Measurements from ENCODE around the gene TRAPPC14.
A peak's percentile ranks its signal among the peaks of the same experiment; 100 is the strongest.
"Not testable (repeated sequence)": the region's sequence is repeated elsewhere in the genome, so short reads cannot be mapped to it uniquely, and the experiment has no call there.

The TRAPPC14 gene

DNA sequence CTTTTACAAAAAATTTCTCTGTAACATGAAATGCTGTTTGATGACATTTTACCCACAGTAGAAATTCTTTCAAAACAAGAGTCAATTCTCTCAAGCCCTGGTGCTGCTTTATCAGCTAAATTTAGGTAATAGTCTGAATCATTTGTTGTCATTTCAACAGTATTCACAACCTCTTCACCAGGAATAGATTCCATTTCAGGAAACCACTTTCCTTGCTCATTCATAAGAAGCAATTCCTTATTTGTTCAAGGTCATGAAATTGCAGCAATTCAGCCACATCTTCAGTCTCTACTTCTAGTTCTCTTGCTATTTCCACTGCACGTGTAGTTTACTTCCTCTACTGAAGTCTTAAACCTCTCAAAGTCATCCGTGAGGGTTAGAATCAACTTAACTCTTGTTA is 33.3 kb upstream of the TRAPPC14 start:
- H3K4me3 ChIP-seq (ENCODE audit: low read depth, low read length), result no peak overlapping the region
- TF ChIP-seq, protein P1, sequence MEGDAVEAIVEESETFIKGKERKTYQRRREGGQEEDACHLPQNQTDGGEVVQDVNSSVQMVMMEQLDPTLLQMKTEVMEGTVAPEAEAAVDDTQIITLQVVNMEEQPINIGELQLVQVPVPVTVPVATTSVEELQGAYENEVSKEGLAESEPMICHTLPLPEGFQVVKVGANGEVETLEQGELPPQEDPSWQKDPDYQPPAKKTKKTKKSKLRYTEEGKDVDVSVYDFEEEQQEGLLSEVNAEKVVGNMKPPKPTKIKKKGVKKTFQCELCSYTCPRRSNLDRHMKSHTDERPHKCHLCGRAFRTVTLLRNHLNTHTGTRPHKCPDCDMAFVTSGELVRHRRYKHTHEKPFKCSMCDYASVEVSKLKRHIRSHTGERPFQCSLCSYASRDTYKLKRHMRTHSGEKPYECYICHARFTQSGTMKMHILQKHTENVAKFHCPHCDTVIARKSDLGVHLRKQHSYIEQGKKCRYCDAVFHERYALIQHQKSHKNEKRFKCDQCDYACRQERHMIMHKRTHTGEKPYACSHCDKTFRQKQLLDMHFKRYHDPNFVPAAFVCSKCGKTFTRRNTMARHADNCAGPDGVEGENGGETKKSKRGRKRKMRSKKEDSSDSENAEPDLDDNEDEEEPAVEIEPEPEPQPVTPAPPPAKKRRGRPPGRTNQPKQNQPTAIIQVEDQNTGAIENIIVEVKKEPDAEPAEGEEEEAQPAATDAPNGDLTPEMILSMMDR (IDR thresholded peaks at IDR 0.05; ENCODE audit: low read depth, low read length, missing control alignments), result no peak
- DNase-seq (ENCODE audit: low read depth), result no peak

DNA sequence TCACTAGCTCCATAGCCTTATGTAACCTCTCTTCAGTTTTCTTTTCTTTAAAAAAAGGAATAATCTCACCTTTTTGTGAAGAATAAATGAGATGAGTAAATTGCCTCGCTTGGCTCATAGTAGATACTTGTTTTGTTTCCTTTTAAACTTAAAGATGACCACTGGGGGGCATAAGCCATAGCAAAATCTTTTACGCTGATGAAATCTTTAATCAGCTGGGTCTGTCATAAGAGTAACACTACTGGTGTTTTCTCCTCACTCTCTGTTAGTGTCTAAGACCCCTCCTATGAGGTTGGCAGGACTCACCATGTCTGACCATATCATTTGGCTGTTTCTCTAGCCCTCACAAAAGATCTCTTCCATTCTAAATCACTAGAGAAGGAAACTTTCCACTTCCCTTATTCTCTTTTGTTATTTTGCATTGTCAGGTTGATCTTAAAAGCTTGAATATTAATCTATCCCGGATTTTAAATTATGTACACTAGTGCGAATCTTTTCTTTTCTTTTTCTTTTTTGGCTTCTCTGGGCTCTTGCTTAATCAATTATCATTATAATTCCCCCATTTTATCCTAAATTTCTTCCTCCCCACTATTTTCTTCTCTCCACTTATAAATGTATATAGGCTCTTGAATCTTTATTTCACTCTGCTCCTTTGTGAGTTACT is 31.7 kb upstream of the TRAPPC14 start:
- H3K4me3 ChIP-seq (ENCODE audit: low read depth, low read length), result no peak overlapping the region
- DNase-seq (ENCODE audit: low read depth), result no peak

DNA sequence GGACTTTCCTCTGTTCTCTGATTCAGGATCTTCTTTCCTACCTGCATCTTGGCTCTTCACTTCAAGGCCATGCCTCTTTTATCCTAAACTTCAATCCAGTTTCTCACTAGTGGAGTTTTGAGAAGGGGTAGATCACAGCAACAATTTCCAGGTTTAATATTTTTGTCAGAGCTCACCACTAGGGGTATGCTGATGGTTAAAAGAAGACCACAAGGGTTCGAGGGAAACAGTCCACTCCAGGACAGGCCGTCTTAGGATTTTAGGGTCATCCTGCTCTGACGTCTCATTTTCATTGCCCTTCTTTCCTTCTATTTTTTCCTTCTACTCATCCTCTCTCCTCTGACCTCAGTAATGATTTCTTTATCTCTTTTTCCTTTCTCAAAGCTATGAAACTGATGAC is 30.5 kb upstream of the TRAPPC14 start:
- TF ChIP-seq, protein P1 (IDR thresholded peaks at IDR 0.05; ENCODE audit: low read depth, low read length, missing control alignments), result peak; percentile 34
- no peak for DNase-seq (ENCODE audit: low read depth)

More for the DNA sequence above, 31.7 kb upstream of the TRAPPC14 start:
- TF ChIP-seq, protein P1 (IDR thresholded peaks at IDR 0.05; ENCODE audit: low read depth, low read length, missing control alignments), result peak; percentile 45

GRCh38 chr7:100185726-100186125 is 27.2 kb upstream of the TRAPPC14 start:
- TF ChIP-seq, protein P1 (IDR thresholded peaks at IDR 0.05; ENCODE audit: low read depth, low read length, missing control alignments), result no peak
- no peak for DNase-seq (ENCODE audit: low read depth)
- H3K4me3 ChIP-seq (ENCODE audit: low read depth, low read length), result no peak overlapping the region

More for the DNA sequence above, 30.5 kb upstream of the TRAPPC14 start:
- no peak overlapping the region for H3K4me3 ChIP-seq (ENCODE audit: low read depth, low read length)

DNA sequence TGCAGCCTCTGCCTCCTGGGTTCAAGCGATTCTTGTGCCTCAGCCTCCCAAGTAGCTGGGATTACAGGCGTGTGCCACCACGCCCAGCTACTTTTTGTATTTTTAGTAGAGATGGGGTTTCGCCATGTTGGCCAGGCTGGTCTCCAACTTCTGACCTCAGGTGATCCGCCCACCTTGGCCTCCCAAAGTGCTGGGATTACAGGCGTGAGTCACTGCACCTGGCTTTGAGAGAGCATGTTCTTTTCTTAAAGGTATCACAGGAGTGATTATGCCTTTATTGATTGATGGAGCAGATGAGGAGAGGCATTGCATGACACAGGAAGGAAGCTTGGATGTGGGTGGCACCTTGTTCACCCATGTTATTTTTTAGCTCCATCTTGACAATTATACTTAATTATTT is 24.6 kb upstream of the TRAPPC14 start:
- not testable (repeated sequence) for H3K4me3 ChIP-seq (ENCODE audit: low read depth, low read length); DNase-seq (ENCODE audit: low read depth)

- not testable (repeated sequence) for H3K4me3 ChIP-seq (ENCODE audit: low read depth, low read length)
Observed at GRCh38 chr7:100182616-100183015, 24.1 kb upstream of the TRAPPC14 start.

DNA sequence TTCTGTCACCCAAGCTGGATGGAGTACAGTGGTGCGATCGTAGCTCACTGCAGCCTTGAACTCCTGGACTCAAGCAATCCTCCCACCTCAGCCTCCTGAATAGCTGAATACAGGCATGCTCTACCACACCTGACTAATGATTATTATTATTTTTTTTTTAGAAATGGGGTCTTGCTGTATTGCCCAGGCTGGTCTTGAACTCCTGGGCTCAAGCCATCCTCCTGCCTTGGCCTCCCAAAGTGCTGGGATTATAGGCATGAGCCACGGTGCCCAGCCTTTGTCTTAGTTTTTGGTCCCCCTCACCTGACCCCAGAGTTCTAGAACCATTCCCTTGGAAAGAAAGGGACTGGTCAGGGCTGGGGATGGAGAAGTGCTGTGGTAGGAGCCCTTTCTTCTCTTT is 21.6 kb upstream of the TRAPPC14 start:
- DNase-seq (ENCODE audit: low read depth), result not testable (repeated sequence)

More at GRCh38 chr7:100182616-100183015, 24.1 kb upstream of the TRAPPC14 start:
- not testable (repeated sequence) for DNase-seq (ENCODE audit: low read depth)

DNA sequence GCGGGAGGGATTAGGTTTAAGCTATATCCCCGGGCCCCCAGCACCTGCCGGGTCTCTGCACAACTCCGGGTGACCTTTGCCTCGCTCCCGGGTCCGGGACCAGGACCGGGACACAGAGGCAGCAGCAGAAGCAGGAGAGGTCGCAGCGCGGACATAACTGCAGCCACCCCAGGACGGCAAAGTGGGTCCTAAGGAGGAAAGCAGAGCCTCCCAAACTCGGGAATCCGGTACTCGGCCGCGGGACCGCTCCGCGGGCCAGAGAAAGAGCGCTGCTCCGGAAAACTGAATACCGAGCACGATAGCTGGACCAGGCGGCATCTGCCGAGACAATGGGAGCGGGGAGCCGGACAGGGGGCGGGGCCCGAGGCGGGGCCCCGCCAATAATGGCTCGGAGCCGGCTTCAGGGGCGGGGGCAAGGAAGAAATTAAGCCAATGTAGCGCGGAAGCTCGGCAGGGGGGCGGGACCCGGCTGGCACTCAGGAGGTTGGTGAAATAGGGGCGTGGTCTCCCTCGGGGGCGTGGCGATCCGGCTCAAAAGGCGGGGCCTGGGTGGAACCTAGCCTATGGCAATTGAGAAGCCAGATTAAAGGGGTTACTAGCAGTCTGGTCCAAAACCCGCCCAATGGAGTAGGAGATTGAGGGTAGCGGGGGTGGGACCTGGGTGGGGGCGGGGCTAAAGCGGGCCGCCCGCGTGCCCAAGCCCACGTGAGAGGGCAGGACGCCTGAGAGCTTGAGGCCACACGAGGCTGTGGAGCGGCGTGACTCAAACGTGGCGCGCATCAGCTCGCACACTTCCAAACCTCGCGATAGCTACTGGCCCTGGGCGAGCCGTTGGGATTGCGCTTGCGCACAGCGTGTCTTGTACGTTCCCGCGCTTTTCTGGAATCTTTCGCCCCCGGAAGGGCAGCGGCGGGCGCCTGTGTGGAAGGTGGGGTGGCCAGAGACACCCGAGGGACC is 18.8 kb upstream of the TRAPPC14 start, which contains the start of the genes GPC2 and STAG3:
GPC2 (minus strand) TSS at position 337 of the 957 bp plus-strand sequence; CDS start at position 155, 182 bp downstream.
STAG3 (plus strand) TSS at position 874 of the 957 bp plus-strand sequence. CDS start 2,639 bp downstream, outside the sequence.
- H3K4me3 ChIP-seq (ENCODE audit: low read depth, low read length), result peak within 1 kb of the TSS; percentile 81
- TF ChIP-seq, protein P1 (IDR thresholded peaks at IDR 0.05; ENCODE audit: low read depth, low read length, missing control alignments), result no peak
- DNase-seq (ENCODE audit: low read depth), result peak; percentile 89

More for the DNA sequence above, 21.6 kb upstream of the TRAPPC14 start:
- H3K4me3 ChIP-seq (ENCODE audit: low read depth, low read length), result not testable (repeated sequence)
